ENCODE results near the gene FKBP8. TPM values are rescaled to one million over a fixed set of nuclear protein-coding genes. Genes with fewer than 3 reads are reported as not detected.

Gene FKBP8
- polyA plus RNA-seq, 1 donor (not counting 4 experiments of a cell fraction or from before 2014, with no cell fraction given): 115 TPM

DNA sequence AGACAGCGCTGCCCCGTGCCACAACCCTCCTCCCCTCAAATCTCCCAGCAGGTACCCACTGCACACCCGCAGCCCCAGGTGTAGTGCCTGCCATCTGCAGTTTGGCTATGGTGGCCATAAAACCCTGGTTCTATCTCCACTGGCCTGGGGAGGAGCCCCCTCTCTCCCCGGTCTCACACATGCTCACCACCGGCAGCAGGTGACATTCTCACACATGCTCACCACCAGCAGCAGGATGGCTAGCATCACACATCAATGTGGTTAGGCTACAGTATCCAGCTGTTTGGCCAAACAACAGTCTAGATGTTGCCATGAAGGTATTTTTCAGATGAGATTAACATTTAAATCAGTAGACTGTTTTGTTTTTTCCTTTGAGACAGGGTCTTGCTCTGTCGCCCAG is 52.6 kb downstream of the FKBP8 start:
- TF ChIP-seq, protein P1, sequence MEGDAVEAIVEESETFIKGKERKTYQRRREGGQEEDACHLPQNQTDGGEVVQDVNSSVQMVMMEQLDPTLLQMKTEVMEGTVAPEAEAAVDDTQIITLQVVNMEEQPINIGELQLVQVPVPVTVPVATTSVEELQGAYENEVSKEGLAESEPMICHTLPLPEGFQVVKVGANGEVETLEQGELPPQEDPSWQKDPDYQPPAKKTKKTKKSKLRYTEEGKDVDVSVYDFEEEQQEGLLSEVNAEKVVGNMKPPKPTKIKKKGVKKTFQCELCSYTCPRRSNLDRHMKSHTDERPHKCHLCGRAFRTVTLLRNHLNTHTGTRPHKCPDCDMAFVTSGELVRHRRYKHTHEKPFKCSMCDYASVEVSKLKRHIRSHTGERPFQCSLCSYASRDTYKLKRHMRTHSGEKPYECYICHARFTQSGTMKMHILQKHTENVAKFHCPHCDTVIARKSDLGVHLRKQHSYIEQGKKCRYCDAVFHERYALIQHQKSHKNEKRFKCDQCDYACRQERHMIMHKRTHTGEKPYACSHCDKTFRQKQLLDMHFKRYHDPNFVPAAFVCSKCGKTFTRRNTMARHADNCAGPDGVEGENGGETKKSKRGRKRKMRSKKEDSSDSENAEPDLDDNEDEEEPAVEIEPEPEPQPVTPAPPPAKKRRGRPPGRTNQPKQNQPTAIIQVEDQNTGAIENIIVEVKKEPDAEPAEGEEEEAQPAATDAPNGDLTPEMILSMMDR (optimal IDR thresholded peaks at IDR 0.05 in 1 of 3, IDR thresholded peaks at IDR 0.05 in 1 of 3, conservative IDR thresholded peaks at IDR 0.05 in 1 of 3; ENCODE audit: extremely low read depth in 1 of 3, insufficient read depth in 2 of 3, low read length in 3 of 3): no peak
- dilution Hi-C loops (cut with MboI; ENCODE audit: extremely low pct_ligation_motif_present, low sequenced_read_pairs): no loop called here
- Histone ChIP-seq H3K4me2 (ENCODE audit: control insufficient read depth, extremely low read depth, insufficient read depth, low read depth, low read length) (no peak overlapping the region), H3K27ac (ENCODE audit: control insufficient read depth, insufficient read depth, low read length) (no peak overlapping the region), H2AFZ (ENCODE audit: control insufficient read depth, low read length) (no peak overlapping the region), H3K27me3 (ENCODE audit: control insufficient read depth, extremely low read depth, insufficient read depth, low read length) (no peaks in the 10 kb centered on the region), H3K9ac (ENCODE audit: control insufficient read depth, extremely low read depth, insufficient read depth, low read length) (no peak overlapping the region), H3K79me2 (ENCODE audit: control insufficient read depth, insufficient read depth, low read length) (peaks cover 97% of the 10 kb centered on the region), H3K9me3 (ENCODE audit: control insufficient read depth, low read depth, low read length) (no peaks in the 10 kb centered on the region), H3K4me1 (ENCODE audit: control insufficient read depth, extremely low read depth, insufficient read depth, low read length) (peaks cover 37% of the 10 kb centered on the region), H3K9me1 (ENCODE audit: control insufficient read depth, extremely low read depth, insufficient read depth, low read length) (peaks cover 22% of the 10 kb centered on the region), H4K20me1 (ENCODE audit: control insufficient read depth, extremely low read depth, insufficient read depth, low read length) (peaks cover 41% of the 10 kb centered on the region), H3K36me3 (ENCODE audit: control insufficient read depth in 2 of 2, extremely low read depth in 1 of 2, insufficient read depth in 2 of 2, low read length in 2 of 2) (peaks cover 5 to 12% of the 10 kb centered on the region in 2 experiments), H3K4me3 (ENCODE audit: control insufficient read depth in 2 of 3, extremely low read depth in 1 of 3, insufficient read depth in 2 of 3, low read depth in 1 of 3, low read length in 3 of 3) (no peak overlapping the region)
- no peak for DNase-seq (ENCODE audit: low read depth, low spot score)
- FAIRE-seq: no peak

DNA sequence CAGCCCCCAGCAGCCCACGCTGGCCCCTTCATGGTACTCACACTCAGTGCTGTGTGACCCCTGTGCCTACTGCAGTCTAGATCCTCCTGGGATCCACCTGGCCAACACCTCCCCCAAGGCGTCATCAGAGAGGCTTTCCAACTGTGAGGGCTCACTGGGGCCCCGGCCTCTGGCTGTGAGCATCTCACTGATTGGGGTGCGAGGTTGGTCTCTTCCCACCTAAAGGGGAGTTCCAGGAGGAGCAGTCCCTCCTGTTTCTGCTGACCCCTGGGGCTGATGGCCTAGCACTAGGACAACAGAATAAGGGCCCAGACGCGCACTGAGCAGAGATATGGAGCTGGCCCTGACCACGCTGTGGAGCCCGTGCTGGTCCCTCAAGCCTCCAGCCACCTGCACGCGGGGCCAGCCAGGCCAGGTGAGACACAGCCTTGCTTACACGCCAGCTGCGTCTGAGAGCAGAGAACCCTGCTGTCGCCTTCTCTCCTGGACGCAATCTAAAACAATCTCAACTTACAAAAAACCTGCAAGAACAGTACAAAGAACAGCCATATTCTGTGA is 53.7 kb downstream of the FKBP8 start:
- H4K20me1 ChIP-seq (ENCODE audit: control insufficient read depth, extremely low read depth, insufficient read depth, low read length): peaks cover 39% of the 10 kb centered on the region
- peaks cover 26% of the 10 kb centered on the region for H3K4me1 ChIP-seq (ENCODE audit: control insufficient read depth, extremely low read depth, insufficient read depth, low read length)
- no peak overlapping the region for H3K27ac ChIP-seq (ENCODE audit: control insufficient read depth, insufficient read depth, low read length)
- H2AFZ ChIP-seq (ENCODE audit: control insufficient read depth, low read length): no peak overlapping the region
- no peak for TF ChIP-seq EZH2 (IDR thresholded peaks at IDR 0.05; ENCODE audit: low read length)
- TF ChIP-seq, protein P1 (optimal IDR thresholded peaks at IDR 0.05 in 1 of 3, IDR thresholded peaks at IDR 0.05 in 1 of 3, conservative IDR thresholded peaks at IDR 0.05 in 1 of 3; ENCODE audit: extremely low read depth in 1 of 3, insufficient read depth in 2 of 3, low read length in 3 of 3): no peak
- no peak overlapping the region for H3K4me2 ChIP-seq (ENCODE audit: control insufficient read depth, extremely low read depth, insufficient read depth, low read depth, low read length)
- no peaks in the 10 kb centered on the region for H3K9me3 ChIP-seq (ENCODE audit: control insufficient read depth, low read depth, low read length)
- H3K4me3 ChIP-seq (ENCODE audit: control insufficient read depth in 2 of 3, extremely low read depth in 1 of 3, insufficient read depth in 2 of 3, low read depth in 1 of 3, low read length in 3 of 3): no peak overlapping the region
- peaks cover 97% of the 10 kb centered on the region for H3K79me2 ChIP-seq (ENCODE audit: control insufficient read depth, insufficient read depth, low read length)
- dilution Hi-C loops (cut with MboI; ENCODE audit: extremely low pct_ligation_motif_present, low sequenced_read_pairs): no loop called here
- peaks cover 5 to 8% of the 10 kb centered on the region in 2 experiments for H3K36me3 ChIP-seq (ENCODE audit: control insufficient read depth in 2 of 2, extremely low read depth in 1 of 2, insufficient read depth in 2 of 2, low read length in 2 of 2)
- H3K27me3 ChIP-seq (ENCODE audit: control insufficient read depth, extremely low read depth, insufficient read depth, low read length): no peaks in the 10 kb centered on the region
- H3K9ac ChIP-seq (ENCODE audit: control insufficient read depth, extremely low read depth, insufficient read depth, low read length): no peak overlapping the region
- peaks cover 14% of the 10 kb centered on the region for H3K9me1 ChIP-seq (ENCODE audit: control insufficient read depth, extremely low read depth, insufficient read depth, low read length)
- FAIRE-seq (no peak), DNase-seq (ENCODE audit: low read depth, low spot score) (no peak)

All from keratinocyte (primary cell).